Neural progenitor cell (in vitro differentiated cells): ENCODE results near the gene FCRL1. TPM values are rescaled to one million over a fixed set of nuclear protein-coding genes. Genes with fewer than 3 reads are reported as not detected.

Source experiments
- DNase-seq: peaks from one replicate; pipeline ENCODE4 v3.0.0-alpha.2; 2016; ENCODE audit warnings: low spot score
- H2AFZ ChIP-seq: fragments of 200-600 bp; sonication (generic); replicated peaks from 2 replicates; pipeline ENCODE4 v1.6.1; 2016; ENCODE audit warnings: antibody characterized with exemption
- H3F3A ChIP-seq: fragments of 200-600 bp; sonication (generic); 2 replicates; pipeline ENCODE4 v1.6.1; 2016; ENCODE audit warnings: antibody characterized with exemption, low read depth
- H3K27ac ChIP-seq: fragments of 200-600 bp; sonication (generic); 2 replicates; pipeline ENCODE4 v1.5.1; 2016; ENCODE audit warnings: mild to moderate bottlenecking
- H3K27me3 ChIP-seq: fragments of 200-600 bp; sonication (generic); 2 replicates; pipeline ENCODE4 v1.6.1; 2016; ENCODE audit warnings: mild to moderate bottlenecking, moderate library complexity
- H3K36me3 ChIP-seq: fragments of 200-600 bp; sonication (generic); 2 replicates; pipeline ENCODE4 v1.5.1; 2016
- H3K4me1 ChIP-seq: fragments of 200-600 bp; sonication (generic); 2 replicates; pipeline ENCODE4 v1.6.1; 2016; ENCODE audit warnings: mixed run types
- H3K4me2 ChIP-seq: fragments of 200-600 bp; sonication (generic); 2 replicates; pipeline ENCODE4 v1.6.1; 2016
- H3K4me3 ChIP-seq: fragments of 200-600 bp; sonication (generic); 2 replicates; pipeline ENCODE4 v1.5.1; 2016
- H3K79me2 ChIP-seq: fragments of 200-600 bp; sonication (generic); 2 replicates; pipeline ENCODE4 v1.6.1; 2016; ENCODE audit warnings: low read depth
- H3K9ac ChIP-seq: fragments of 200-600 bp; sonication (generic); 2 replicates; pipeline ENCODE4 v1.6.1; 2016
- H3K9me3 ChIP-seq: fragments of 200-600 bp; sonication (generic); 2 replicates; pipeline ENCODE4 v1.5.1; 2016; ENCODE audit warnings: low read depth
- H4K20me1 ChIP-seq: fragments of 200-600 bp; sonication (generic); 2 replicates; pipeline ENCODE4 v1.6.1; 2016; ENCODE audit warnings: low read depth
- H3K27ac Mint-ChIP-seq: 3 replicates; pipeline ENCODE4 v1.8.0; 2021; ENCODE audit warnings: mixed read lengths
- H3K27me3 Mint-ChIP-seq: 2 replicates; pipeline ENCODE4 v1.8.0; 2022; ENCODE audit warnings: low read depth, mild to moderate bottlenecking, inconsistent platforms, moderate library complexity, mixed read lengths; ENCODE audit not compliant: insufficient read depth
- H3K36me3 Mint-ChIP-seq: 3 replicates; pipeline ENCODE4 v1.8.0; 2021; ENCODE audit warnings: mixed read lengths
- H3K4me1 Mint-ChIP-seq: 3 replicates; pipeline ENCODE4 v1.8.0; 2021; ENCODE audit warnings: mixed read lengths
- H3K4me3 Mint-ChIP-seq: 3 replicates; pipeline ENCODE4 v1.8.0; 2021; ENCODE audit warnings: mild to moderate bottlenecking, moderate library complexity, mixed read lengths
- H3K9me3 Mint-ChIP-seq: 3 replicates; pipeline ENCODE4 v1.8.0; 2020; ENCODE audit warnings: mixed read lengths
- CTCF ChIP-seq: fragments of 200-600 bp; sonication (generic); IDR thresholded peaks from 2 replicates; pipeline ENCODE4 v1.5.1; 2017; ENCODE audit warnings: antibody characterized with exemption, mild to moderate bottlenecking
- EZH2 ChIP-seq: fragments of 200-600 bp; sonication (generic); IDR thresholded peaks from 2 replicates; pipeline ENCODE4 v1.6.1; 2017; ENCODE audit warnings: antibody characterized with exemption, mild to moderate bottlenecking, moderate library complexity
- EZH2phosphoT487 ChIP-seq: fragments of 200-600 bp; sonication (generic); IDR thresholded peaks from 2 replicates; pipeline ENCODE4 v1.6.1; 2017; ENCODE audit warnings: antibody characterized with exemption
- total RNA-seq: library from RNA; depleted of rRNA; stranded (reverse); fragments of >200 nt; gene quantifications from 2 replicates; pipeline ENCODE4 v1.2.3, GENCODE V29; 2015; ENCODE audit warnings: low replicate concordance

Gene FCRL1
- total RNA-seq, 1 donor from 2014 or later = not detected

GRCh38 chr1:157856538-157856937 is 36.6 kb upstream of the FCRL1 start:
- Histone ChIP-seq H3K9me3 (no peaks in the 10 kb centered on the region), H4K20me1 (no peaks in the 10 kb centered on the region), H3K36me3 (no peaks in the 10 kb centered on the region), H3K4me1 (no peaks in the 10 kb centered on the region), H3K9ac (no peak overlapping the region), H3K27ac (no peak overlapping the region), H3K4me3 (no peak overlapping the region), H3K4me2 (no peak overlapping the region), H3K27me3 (no peaks in the 10 kb centered on the region), H3F3A (no peaks in the 10 kb centered on the region), H3K79me2 (no peaks in the 10 kb centered on the region), H2AFZ (no peak overlapping the region)
- DNase-seq = no peak
- Mint-ChIP-seq H3K36me3 (no peaks in the 10 kb centered on the region), H3K4me3 (no peak overlapping the region), H3K4me1 (no peaks in the 10 kb centered on the region), H3K27ac (no peak overlapping the region), H3K9me3 (no peaks in the 10 kb centered on the region), H3K27me3 (no peaks in the 10 kb centered on the region)
- TF ChIP-seq EZH2phosphoT487 (no peak), EZH2 (no peak), CTCF (no peak)

- Histone ChIP-seq H3K4me2 (no peak overlapping the region), H3K4me3 (no peak overlapping the region), H4K20me1 (no peaks in the 10 kb centered on the region), H3K4me1 (no peaks in the 10 kb centered on the region), H3K79me2 (no peaks in the 10 kb centered on the region), H3F3A (no peaks in the 10 kb centered on the region), H3K9me3 (no peaks in the 10 kb centered on the region), H3K9ac (no peak overlapping the region), H3K27ac (no peak overlapping the region), H3K27me3 (no peaks in the 10 kb centered on the region), H2AFZ (no peak overlapping the region), H3K36me3 (no peaks in the 10 kb centered on the region)
- Mint-ChIP-seq H3K27me3 (no peaks in the 10 kb centered on the region), H3K4me1 (no peaks in the 10 kb centered on the region), H3K9me3 (no peaks in the 10 kb centered on the region), H3K36me3 (no peaks in the 10 kb centered on the region), H3K27ac (no peak overlapping the region), H3K4me3 (no peak overlapping the region)
- TF ChIP-seq CTCF = no peak
- no peak for TF ChIP-seq EZH2phosphoT487
- no peak for TF ChIP-seq EZH2
- no peak for DNase-seq
These were observed 32.6 kb upstream of the FCRL1 start for GRCh38 chr1:157852476-157852875.

- Mint-ChIP-seq H3K36me3 (no peaks in the 10 kb centered on the region), H3K27ac (no peak overlapping the region), H3K27me3 (no peaks in the 10 kb centered on the region), H3K9me3 (no peaks in the 10 kb centered on the region), H3K4me3 (no peak overlapping the region), H3K4me1 (no peaks in the 10 kb centered on the region)
- no peak overlapping the region for H3K27ac ChIP-seq
- H3K36me3 ChIP-seq = no peaks in the 10 kb centered on the region
- H3K4me2 ChIP-seq = no peak overlapping the region
- H3K4me3 ChIP-seq = no peak overlapping the region
- no peak for DNase-seq
- H4K20me1 ChIP-seq = no peaks in the 10 kb centered on the region
- H3K27me3 ChIP-seq = no peaks in the 10 kb centered on the region
- H3K9ac ChIP-seq = no peak overlapping the region
- TF ChIP-seq CTCF (no peak), EZH2 (no peak), EZH2phosphoT487 (no peak)
- H3K9me3 ChIP-seq = no peaks in the 10 kb centered on the region
- no peaks in the 10 kb centered on the region for H3K4me1 ChIP-seq
- peak overlapping the region; percentile 57 for H2AFZ ChIP-seq
- no peaks in the 10 kb centered on the region for H3F3A ChIP-seq
- H3K79me2 ChIP-seq = no peaks in the 10 kb centered on the region
These were observed 29.4 kb upstream of the FCRL1 start for GRCh38 chr1:157849229-157849875.
